NCI-H146 treated with DMSO at 0.1 percent for 48 hours (cell line): ENCODE results near the gene FRS2.
"Not testable (repeated sequence)": the region's sequence is repeated elsewhere in the genome, so short reads cannot be mapped to it uniquely, and the experiment has no call there.

ENCODE experiments used
- DNase-seq: peaks from one replicate; lab custom pipeline; 2025; ENCODE audit not compliant: unreplicated experiment; lab: John Stamatoyannopoulos, UW

Gene FRS2

DNA sequence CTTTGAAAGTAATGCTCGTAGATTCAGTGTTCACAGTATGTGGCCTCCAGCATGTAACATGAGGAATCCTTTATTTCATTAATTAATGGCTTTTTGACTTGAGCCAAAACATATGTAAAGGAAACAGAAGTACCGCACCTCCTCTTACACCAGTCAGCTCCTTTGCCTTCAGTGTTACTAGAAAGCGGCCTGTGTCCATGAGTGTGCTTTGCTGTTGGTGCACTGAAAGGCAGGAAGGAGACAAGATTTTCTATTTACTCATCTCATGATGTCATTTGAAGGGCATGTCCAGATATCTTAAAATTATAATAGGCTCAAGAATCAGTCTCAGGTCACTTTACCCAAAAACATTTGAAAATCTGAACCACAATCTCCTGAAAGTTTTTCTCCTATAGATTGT is 105.2 kb downstream of the FRS2 start:
- no peak for DNase-seq

GRCh38 chr12:69578283-69578682 is 108.1 kb downstream of the FRS2 start:
- DNase-seq, result no peak

DNA sequence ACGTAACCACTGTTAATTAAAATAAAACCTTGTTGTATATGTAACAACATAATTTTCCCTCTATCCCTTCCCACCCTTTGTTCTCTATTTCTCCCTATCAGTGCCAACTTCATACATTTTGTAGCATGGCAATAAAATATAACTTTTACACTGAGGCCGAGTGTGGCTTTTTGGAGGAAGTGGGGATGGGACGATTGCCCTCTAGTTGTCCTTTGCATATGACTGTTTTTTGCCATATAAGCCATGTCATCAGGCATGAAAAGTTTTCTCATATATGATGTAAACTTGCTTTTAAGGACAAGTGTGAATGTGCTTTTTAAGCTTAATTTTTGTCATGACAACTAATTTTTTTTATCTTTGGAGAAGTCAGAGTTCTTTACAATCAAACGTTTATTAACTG is 108.8 kb downstream of the FRS2 start:
- DNase-seq, result no peak

GRCh38 chr12:69580074-69580473 is 109.9 kb downstream of the FRS2 start:
- no peak for DNase-seq

DNA sequence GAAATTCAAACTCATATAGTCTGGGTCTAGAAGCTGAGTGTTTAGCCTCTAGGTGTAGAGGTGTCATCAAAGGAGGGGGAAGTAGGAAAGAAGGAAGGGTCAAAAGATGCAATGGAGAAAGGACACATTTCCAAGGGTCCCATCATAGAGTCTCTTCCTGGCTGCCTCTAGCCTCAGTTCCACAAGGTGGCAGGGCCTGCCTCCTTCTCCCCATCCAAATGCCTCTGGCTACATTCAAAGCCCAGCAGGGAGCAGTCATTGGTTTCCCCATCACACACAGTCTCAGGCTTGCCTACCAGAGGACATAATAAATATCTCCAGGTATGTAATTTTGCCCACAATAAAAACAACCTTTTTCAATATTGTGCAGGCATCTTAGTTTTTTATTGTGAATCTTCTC is 113.0 kb downstream of the FRS2 start:
- DNase-seq, result no peak

- peak; percentile 87 for DNase-seq
Observed at GRCh38 chr12:69585189-69586062, 115.2 kb downstream of the FRS2 start, which contains the start of gene CCT2. TSS of gene CCT2 (plus strand) at chr12:69585459. CDS start at chr12:69585522, 63 bp downstream.

GRCh38 chr12:69588527-69588926 is 118.3 kb downstream of the FRS2 start:
- DNase-seq, result no peak

GRCh38 chr12:69589082-69589481 is 118.9 kb downstream of the FRS2 start:
- no peak for DNase-seq

- DNase-seq, result no peak
Observed at GRCh38 chr12:69595689-69596088, 125.5 kb downstream of the FRS2 start.

GRCh38 chr12:69598174-69598753 is 128.1 kb downstream of the FRS2 start:
- no peak for DNase-seq

DNA sequence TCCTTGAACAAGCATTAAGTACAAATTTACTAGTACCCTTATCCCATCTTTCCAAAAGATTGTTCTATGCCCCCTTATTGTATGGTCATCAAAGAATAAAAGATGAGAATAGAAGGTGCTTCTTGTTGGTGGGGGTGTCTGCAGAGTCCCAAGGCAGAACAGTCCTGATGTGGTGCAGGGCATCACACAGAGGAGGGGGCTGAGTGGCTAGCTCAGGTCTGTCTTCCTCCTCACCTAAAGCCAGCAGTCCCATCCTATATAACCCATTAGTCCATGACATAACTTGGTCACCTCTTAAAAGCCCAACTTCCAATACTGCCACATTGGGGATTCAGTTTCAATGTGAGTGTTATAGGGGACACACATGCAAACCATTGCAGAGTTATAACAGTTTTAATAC is 130.6 kb downstream of the FRS2 start:
- no peak for DNase-seq

DNA sequence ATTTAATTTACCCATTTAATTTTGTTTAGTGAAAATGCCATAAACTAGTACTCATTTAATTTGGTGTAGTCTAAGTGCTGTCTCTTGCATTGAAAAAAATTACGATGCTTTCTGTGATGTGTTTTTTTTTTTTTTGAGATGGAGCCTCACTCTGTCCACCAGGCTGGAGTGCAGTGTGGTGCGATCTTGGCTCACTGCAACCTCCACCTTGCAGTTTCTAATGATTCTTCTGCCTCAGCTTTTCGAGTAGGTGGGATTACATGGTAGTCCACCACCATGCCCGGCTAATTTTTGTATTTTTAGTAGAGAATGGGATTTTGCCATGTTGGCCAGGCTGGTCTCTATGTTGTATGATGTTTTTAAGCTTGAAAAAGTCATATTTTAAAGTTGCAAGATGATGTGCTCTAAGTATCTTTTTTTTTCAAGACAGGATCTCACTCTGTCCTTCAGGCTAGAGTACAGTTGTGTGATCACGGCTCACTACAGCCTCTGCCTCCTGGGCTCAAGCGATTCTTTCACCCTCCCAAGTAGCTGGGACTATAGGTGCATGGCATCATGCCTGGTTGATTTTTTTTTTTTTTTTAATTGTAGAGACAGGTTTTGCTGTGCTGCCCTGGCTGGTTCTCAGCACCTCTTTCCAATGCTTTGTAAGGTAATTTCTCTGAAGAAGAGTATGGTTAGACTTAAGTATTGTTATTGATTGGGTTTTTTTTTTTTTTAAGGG is 131.9 kb downstream of the FRS2 start:
- DNase-seq, result no peak

- no peak for DNase-seq
Observed at GRCh38 chr12:69602954-69603353, 132.8 kb downstream of the FRS2 start.

DNA sequence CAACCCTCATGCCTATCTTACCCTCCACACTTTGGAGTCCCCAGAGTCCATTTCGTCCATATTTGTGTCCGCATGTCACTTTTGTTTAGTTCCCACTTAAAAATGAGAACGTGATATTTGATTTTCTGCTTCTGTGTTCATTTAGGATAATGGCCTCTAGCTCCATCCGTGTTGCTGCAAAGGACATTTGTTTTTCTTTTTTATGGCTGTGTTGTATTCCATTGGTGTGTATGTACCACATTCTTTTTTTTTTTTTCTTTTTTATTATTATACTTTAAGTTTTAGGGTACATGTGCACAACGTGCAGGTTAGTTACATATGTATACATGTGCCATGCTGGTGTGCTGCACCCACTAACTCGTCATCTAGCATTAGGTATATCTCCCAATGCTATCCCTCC is 133.4 kb downstream of the FRS2 start:
- not testable (repeated sequence) for DNase-seq

DNA sequence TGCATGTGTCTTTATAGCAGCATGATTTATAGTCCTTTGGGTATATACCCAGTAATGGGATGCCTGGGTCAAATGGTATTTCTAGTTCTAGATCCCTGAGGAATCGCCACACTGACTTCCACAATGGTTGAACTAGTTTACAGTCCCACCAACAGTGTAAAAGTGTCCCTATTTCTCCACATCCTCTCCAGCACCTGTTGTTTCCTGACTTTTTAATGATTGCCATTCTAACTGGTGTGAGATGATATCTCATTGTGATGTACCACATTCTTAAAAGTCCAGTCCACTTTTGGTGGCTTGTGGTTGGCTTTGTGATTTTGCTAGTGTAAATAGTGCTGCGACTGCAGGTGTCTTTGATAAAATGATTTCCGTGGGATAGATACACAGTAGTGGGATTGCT is 134.1 kb downstream of the FRS2 start:
- DNase-seq, result not testable (repeated sequence)

DNA sequence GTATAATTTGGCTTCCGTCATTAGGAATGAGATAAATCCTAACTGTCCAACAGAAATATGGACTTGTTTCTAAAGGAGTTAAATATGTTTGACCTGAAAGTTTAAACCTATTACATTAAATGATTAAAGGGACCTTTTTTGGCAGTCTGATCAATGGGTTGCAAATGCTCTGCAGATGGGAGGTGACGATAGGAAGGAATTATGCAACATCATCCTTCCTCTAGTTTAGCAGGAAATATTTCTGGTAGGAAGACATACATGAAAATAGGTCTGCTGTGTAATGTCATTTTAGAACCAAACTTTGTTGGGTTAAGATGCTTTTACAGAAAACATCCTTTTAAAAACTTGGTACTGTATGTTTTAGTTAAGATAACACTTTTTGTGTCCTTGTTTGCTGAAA is 137.9 kb downstream of the FRS2 start:
- DNase-seq, result no peak

- no peak for DNase-seq
Observed at GRCh38 chr12:69610126-69610525, 139.9 kb downstream of the FRS2 start.

DNA sequence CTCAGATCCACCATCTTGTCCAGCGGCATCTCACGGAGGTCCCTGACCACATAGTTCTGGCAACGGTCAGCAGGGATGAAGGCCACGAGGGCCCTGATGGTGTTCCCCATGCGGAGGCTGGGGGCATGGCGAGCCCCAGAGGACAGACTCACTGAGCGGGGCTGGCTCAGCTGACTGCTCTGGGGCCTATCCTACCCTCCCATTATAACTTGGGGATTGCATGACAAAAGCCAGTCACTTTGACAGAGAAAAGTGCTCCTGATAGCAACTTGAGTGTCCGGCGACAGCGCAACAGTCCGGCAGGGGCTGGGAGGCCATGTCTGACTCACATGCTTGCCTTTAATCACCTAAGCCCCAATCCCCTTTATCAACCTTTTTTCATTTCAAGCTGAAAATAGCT is 140.5 kb downstream of the FRS2 start, which contains the start of gene LRRC10:
TSS of gene LRRC10 (minus strand) at position 179 of the 400 bp plus-strand sequence. CDS start at position 110, 69 bp downstream.
- DNase-seq, result no peak

- DNase-seq, result no peak
Observed at GRCh38 chr12:69613351-69613750, 143.2 kb downstream of the FRS2 start.

DNA sequence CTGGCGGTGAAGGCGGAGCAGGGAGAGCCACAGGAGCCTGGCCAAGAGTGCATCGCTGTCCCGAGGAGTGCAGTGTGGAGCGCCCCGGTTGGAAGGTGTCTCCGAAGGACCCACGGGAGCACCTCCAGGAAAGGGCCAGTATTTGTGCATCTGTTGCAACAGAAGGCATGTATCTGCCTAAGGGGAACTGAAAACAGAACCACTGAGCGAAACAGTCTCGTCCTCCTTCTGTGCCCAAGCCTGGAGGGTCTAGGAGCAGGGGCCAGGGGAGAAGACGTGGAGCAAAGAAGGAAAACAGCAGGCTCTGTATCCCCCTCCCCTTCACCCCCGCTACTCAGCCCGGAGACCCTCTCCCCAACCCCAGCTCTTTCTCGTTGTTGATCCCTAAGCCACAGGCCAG is 145.8 kb downstream of the FRS2 start:
- DNase-seq, result no peak

DNA sequence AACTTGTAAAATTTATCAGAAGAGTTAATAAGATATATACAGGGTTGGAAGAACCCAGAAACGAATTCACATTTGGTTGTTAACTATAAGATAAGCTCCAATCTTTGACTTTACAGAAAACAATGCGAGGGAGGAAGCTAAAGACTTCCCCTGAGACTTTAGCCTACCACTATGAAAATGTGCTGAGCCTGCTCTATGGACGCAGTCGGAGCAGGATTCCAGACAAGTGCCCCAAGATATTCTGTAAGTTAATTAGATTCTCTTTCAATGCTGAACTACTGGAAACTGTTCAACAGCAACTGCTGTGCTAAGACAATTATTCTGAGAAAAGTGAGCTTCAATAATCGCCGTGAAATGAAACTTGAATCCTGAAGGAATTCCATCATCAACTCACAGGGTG is 148.9 kb downstream of the FRS2 start:
- DNase-seq, result no peak

- no peak for DNase-seq
Observed at GRCh38 chr12:69620077-69620476, 149.9 kb downstream of the FRS2 start.
